Trophoblast cell (in vitro differentiated cells and primary cell): ENCODE measurements around the gene KDM4C. TPM values are rescaled to one million over a fixed set of nuclear protein-coding genes. Genes with fewer than 3 reads are reported as not detected.

Experiments used
- DNase-seq, 2 donors: peaks; one replicate each; pipeline ENCODE4 v3.0.0-alpha.2; 2016
- H2AFZ ChIP-seq: 2 replicates; pipeline ENCODE4 v1.6.1; 2013; ENCODE audit warnings: low read length, moderate library complexity, mild to moderate bottlenecking; ENCODE audit not compliant: insufficient read depth, poor library complexity
- H2AK5ac ChIP-seq: 2 replicates; pipeline ENCODE4 v1.6.1; 2013; ENCODE audit warnings: mild to moderate bottlenecking, low read length
- H2BK120ac ChIP-seq: 2 replicates; pipeline ENCODE4 v1.6.1; 2013; ENCODE audit warnings: low read length, mild to moderate bottlenecking, moderate library complexity; ENCODE audit not compliant: insufficient read depth, poor library complexity
- H2BK12ac ChIP-seq: 2 replicates; pipeline ENCODE4 v1.6.1; 2013; ENCODE audit warnings: mild to moderate bottlenecking, low read length, moderate library complexity
- H2BK5ac ChIP-seq: 2 replicates; pipeline ENCODE4 v1.6.1; 2013; ENCODE audit warnings: low read length, low read depth, moderate library complexity, mild to moderate bottlenecking; ENCODE audit not compliant: poor library complexity
- H3K14ac ChIP-seq: 2 replicates; pipeline ENCODE4 v1.6.1; 2013; ENCODE audit warnings: mild to moderate bottlenecking, low read length
- H3K18ac ChIP-seq: 2 replicates; pipeline ENCODE4 v1.6.1; 2013; ENCODE audit warnings: mild to moderate bottlenecking, low read length
- H3K23ac ChIP-seq: 2 replicates; pipeline ENCODE4 v1.6.1; 2013; ENCODE audit warnings: low read length
- H3K27ac ChIP-seq: 2 replicates; pipeline ENCODE4 v1.5.1; 2013; ENCODE audit warnings: low read depth, mild to moderate bottlenecking, inconsistent platforms, low read length, moderate library complexity
- H3K27me3 ChIP-seq: 2 replicates; pipeline ENCODE4 v1.6.1; 2013; ENCODE audit warnings: inconsistent platforms, mild to moderate bottlenecking, low read length, moderate library complexity; ENCODE audit not compliant: insufficient read depth
- H3K36me3 ChIP-seq, 2 experiments: 1 replicate in 1 of 2; 2 replicates in 1 of 2; pipeline ENCODE4 v1.6.1; 2013; ENCODE audit warnings: low read length in 2 of 2, mild to moderate bottlenecking in 2 of 2, moderate library complexity in 1 of 2; ENCODE audit not compliant: insufficient read depth in 2 of 2, control insufficient read depth in 1 of 2
- H3K4ac ChIP-seq: 2 replicates; pipeline ENCODE4 v1.6.1; 2013; ENCODE audit warnings: low read depth, mild to moderate bottlenecking, low read length, moderate library complexity
- H3K4me1 ChIP-seq, 2 experiments: 1 replicate in 1 of 2; 2 replicates in 1 of 2; pipeline ENCODE4 v1.6.1; 2013; ENCODE audit warnings: low read length in 2 of 2, mild to moderate bottlenecking in 2 of 2, moderate library complexity in 1 of 2; ENCODE audit not compliant: insufficient read depth in 2 of 2, control insufficient read depth in 1 of 2
- H3K4me2 ChIP-seq: 2 replicates; pipeline ENCODE4 v1.6.1; 2013; ENCODE audit warnings: inconsistent platforms, mild to moderate bottlenecking, low read length, moderate library complexity
- H3K4me3 ChIP-seq: 2 replicates; pipeline ENCODE4 v1.5.1; 2013; ENCODE audit warnings: mild to moderate bottlenecking, low read depth, low read length, inconsistent platforms
- H3K79me1 ChIP-seq: one replicate; pipeline ENCODE4 v1.6.1; 2013; ENCODE audit warnings: low read length
- H3K79me2 ChIP-seq: 2 replicates; pipeline ENCODE4 v1.6.1; 2013; ENCODE audit warnings: low read length, mild to moderate bottlenecking; ENCODE audit not compliant: control insufficient read depth, insufficient read depth, poor library complexity
- H3K9ac ChIP-seq: 2 replicates; pipeline ENCODE4 v1.6.1; 2013; ENCODE audit warnings: mild to moderate bottlenecking, low read length
- H3K9me3 ChIP-seq: 2 replicates; pipeline ENCODE4 v1.6.1; 2013; ENCODE audit warnings: low read depth, mild to moderate bottlenecking, control low read depth, inconsistent platforms, low read length; ENCODE audit not compliant: insufficient read depth
- H4K12ac ChIP-seq: 2 replicates; pipeline ENCODE4 v1.6.1; 2013; ENCODE audit warnings: low read depth, mild to moderate bottlenecking, low read length, moderate library complexity
- H4K8ac ChIP-seq: 2 replicates; pipeline ENCODE4 v1.6.1; 2013; ENCODE audit warnings: low read depth, mild to moderate bottlenecking, low read length, moderate library complexity
- H4K91ac ChIP-seq: one replicate; pipeline ENCODE4 v1.6.1; 2013; ENCODE audit warnings: low read depth, mild to moderate bottlenecking, low read length, moderate library complexity
- WGBS: extraction: QIAGEN DNeasy Blood & Tissue Kit; methylation state at CpG from one replicate; pipeline ENCODE4 v1.1.7; 2013; ENCODE audit warnings: missing lambda C conversion rate; ENCODE audit not compliant: insufficient read length, insufficient coverage; ENCODE audit errors: extremely low coverage; 5-methylcytosine and 5-hydroxymethylcytosine counted together
- polyA plus RNA-seq: library from polyadenylated mRNA; stranded (reverse); fragments of 200-250 nt; gene quantifications from 2 replicates; pipeline ENCODE4 v1.2.3, GENCODE V29; 2013

Gene KDM4C
- polyA plus RNA-seq: 5.9 and 6.3 TPM in 2 replicates

DNA sequence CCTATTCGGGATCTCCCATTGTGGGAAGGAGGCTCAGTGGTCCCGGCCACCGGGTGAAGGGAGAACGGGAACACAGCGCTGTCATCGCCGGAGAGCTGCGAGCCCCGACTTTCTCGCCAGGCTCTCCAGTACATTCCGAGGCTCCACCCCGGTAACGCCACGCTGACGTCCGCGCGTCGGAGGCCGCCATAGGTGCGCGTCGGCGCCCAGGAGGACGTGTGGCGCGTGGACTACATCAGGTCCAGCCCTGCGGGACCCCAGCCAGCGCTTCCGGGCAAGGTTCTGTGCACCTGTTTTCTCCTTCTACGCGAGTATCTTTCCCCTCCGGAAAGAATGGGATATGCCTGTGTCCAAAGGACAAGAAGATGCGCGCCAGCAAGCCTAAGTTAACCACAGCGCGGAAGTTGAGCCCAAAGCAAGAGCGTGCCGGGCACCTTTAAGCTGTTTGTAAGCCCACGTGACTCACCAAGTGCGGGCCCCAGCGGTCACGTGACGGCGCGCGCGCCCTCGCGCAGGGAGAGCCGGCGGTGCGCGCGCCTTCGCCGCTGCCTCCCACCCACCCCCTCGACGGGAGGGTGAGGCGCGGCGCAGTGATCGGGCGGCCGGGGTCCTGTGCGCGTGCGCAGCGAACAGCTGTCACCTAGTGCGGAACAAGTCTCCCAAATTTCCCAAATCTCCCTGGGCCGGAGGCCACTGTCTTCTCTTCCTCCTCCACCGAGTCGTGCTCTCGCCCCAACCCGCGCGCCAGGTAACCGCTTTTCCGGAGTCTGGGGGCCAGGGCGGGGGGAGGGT is at the start of gene KDM4C:
KDM4C (plus strand) TSS at position 518 of the 792 bp plus-strand sequence. CDS start 35,016 bp downstream, outside the sequence.
- H3K9me3 ChIP-seq: peaks cover 1% of the 10 kb centered on the region
- H3K14ac ChIP-seq: peak within 1 kb of the TSS; percentile 49
- H3K27me3 ChIP-seq: no peaks in the 10 kb centered on the region
- no peaks in the 10 kb centered on the region for H3K4me1 ChIP-seq
- H3K36me3 ChIP-seq: no peaks in the 10 kb centered on the region
- peak within 1 kb of the TSS; percentile 72 for H3K27ac ChIP-seq
- H2BK120ac ChIP-seq: peak within 1 kb of the TSS; percentile 81
- H3K23ac ChIP-seq: no peak within 1 kb of the TSS
- H2AFZ ChIP-seq: peak within 1 kb of the TSS; percentile 88
- H3K4ac ChIP-seq: peak within 1 kb of the TSS; percentile 60
- peak within 1 kb of the TSS; percentile 69 for H4K91ac ChIP-seq
- no CpG with 5 or more reads among the region's 80 CpGs for WGBS
- H3K9ac ChIP-seq: peak within 1 kb of the TSS; percentile 62
- peak within 1 kb of the TSS; percentile 7 for H2BK12ac ChIP-seq
- DNase-seq: peak; percentile 97 to 98
- peak within 1 kb of the TSS; percentile 92 for H3K4me3 ChIP-seq
- H4K12ac ChIP-seq: peak within 1 kb of the TSS; percentile 88
- no peak within 1 kb of the TSS for H2AK5ac ChIP-seq
- H3K79me1 ChIP-seq: peaks cover 11% of the 10 kb centered on the region
- H3K79me2 ChIP-seq: peaks cover 3% of the 10 kb centered on the region
- H4K8ac ChIP-seq: peak within 1 kb of the TSS; percentile 95
- H3K4me2 ChIP-seq: peak within 1 kb of the TSS; percentile 90
- H3K18ac ChIP-seq: peak within 1 kb of the TSS; percentile 83
- peak within 1 kb of the TSS; percentile 73 for H2BK5ac ChIP-seq

DNA sequence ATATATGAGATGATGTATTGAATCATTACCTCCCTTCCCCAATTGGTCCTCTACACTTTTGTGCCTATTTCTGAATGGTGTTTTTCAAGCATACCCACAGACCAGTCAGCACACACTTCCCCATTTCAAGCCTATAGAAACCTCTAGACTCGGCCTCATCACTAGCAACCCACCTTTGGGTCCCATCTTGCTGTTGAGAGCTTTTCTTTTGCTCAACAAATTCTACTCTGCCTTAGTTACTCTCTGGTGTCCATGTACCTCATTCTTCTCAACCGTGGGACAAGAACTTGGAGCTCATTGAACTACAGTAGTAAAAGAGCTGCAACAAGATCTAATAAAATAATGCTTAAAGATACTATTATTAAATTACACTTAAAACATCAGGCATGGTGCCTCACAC is 49.0 kb upstream of the KDM4C start:
- no peaks in the 10 kb centered on the region for H3K9me3 ChIP-seq
- no peak overlapping the region for H2BK12ac ChIP-seq
- H3K4me3 ChIP-seq: no peak overlapping the region
- H3K14ac ChIP-seq: no peak overlapping the region
- H3K79me2 ChIP-seq: peaks cover 4% of the 10 kb centered on the region
- WGBS: no CpG with 5 or more reads among the region's 2 CpGs
- no peak overlapping the region for H2AK5ac ChIP-seq
- no peak overlapping the region for H3K4ac ChIP-seq
- H3K27me3 ChIP-seq: no peaks in the 10 kb centered on the region
- H3K4me2 ChIP-seq: no peak overlapping the region
- no peak overlapping the region for H4K91ac ChIP-seq
- no peak for DNase-seq
- no peak overlapping the region for H3K27ac ChIP-seq
- no peak overlapping the region for H4K8ac ChIP-seq
- no peak overlapping the region for H2BK5ac ChIP-seq
- H3K9ac ChIP-seq: no peak overlapping the region
- no peaks in the 10 kb centered on the region for H3K36me3 ChIP-seq
- H2BK120ac ChIP-seq: no peak overlapping the region
- no peak overlapping the region for H3K18ac ChIP-seq
- H2AFZ ChIP-seq: no peak overlapping the region
- H4K12ac ChIP-seq: no peak overlapping the region
- peaks cover 8% of the 10 kb centered on the region for H3K79me1 ChIP-seq
- H3K23ac ChIP-seq: no peak overlapping the region
- H3K4me1 ChIP-seq: peaks cover 3 to 7% of the 10 kb centered on the region in 2 experiments

DNA sequence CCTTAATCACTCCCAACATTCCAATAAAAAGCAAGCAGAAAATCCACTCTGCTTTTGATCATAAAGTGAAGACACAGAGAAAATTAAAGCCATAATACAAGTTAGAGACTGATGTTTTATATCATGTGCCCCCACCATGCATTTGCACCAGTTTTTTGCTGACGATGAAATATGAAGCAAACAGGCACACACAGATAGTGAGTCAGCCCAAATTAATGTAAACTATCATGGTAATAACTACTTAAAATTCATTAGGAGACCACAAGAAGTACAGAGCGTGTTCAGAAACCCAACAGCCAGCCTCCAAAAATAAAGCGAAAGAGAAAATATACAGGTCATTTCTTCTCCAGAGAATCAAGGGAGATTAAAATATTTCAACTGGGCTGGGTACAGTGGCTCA is 46.4 kb upstream of the KDM4C start:
- Histone ChIP-seq H3K79me2 (no peaks in the 10 kb centered on the region), H3K27ac (no peak overlapping the region), H4K91ac (no peak overlapping the region), H3K9ac (no peak overlapping the region), H2BK12ac (no peak overlapping the region), H2BK5ac (no peak overlapping the region), H4K8ac (no peak overlapping the region), H3K4me1 (no peaks in the 10 kb centered on the region), H2AK5ac (no peak overlapping the region), H3K4me2 (no peak overlapping the region), H3K27me3 (no peaks in the 10 kb centered on the region), H2AFZ (no peak overlapping the region), H3K18ac (no peak overlapping the region), H3K79me1 (no peaks in the 10 kb centered on the region), H3K9me3 (peaks cover 2% of the 10 kb centered on the region), H4K12ac (no peak overlapping the region), H3K4ac (no peak overlapping the region), H2BK120ac (no peak overlapping the region), H3K4me3 (no peak overlapping the region), H3K36me3 (no peaks in the 10 kb centered on the region), H3K14ac (no peak overlapping the region), H3K23ac (no peak overlapping the region)
- no peak for DNase-seq
- no CpG with 5 or more reads among the region's 3 CpGs for WGBS

DNA sequence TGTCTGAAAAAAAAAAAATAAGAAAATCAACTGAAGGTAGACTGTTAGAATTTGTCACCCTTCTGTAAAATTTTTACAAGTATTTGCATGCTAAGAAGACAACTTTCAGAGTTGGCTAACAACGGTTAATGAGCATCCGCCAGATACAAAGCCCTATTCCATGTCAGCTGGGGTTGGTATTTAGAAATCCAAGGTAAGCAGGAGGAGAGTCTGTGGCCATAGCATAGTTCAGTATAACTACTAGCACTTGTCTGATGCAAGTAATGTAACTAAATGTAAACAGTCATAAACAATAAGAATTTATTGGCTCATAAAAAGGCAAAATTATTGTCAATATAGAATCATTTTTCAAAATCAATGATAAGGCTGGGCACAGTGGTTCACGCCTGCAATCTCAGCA is 45.7 kb upstream of the KDM4C start:
- Histone ChIP-seq H3K9ac (no peak overlapping the region), H4K12ac (no peak overlapping the region), H3K9me3 (peaks cover 2% of the 10 kb centered on the region), H2AFZ (no peak overlapping the region), H3K4ac (no peak overlapping the region), H3K14ac (no peak overlapping the region), H2AK5ac (no peak overlapping the region), H2BK12ac (no peak overlapping the region), H3K18ac (no peak overlapping the region), H3K27me3 (no peaks in the 10 kb centered on the region), H3K79me2 (no peaks in the 10 kb centered on the region), H3K27ac (no peak overlapping the region), H3K79me1 (no peaks in the 10 kb centered on the region), H2BK120ac (no peak overlapping the region), H3K4me2 (no peak overlapping the region), H4K8ac (no peak overlapping the region), H4K91ac (no peak overlapping the region), H3K4me1 (no peaks in the 10 kb centered on the region), H2BK5ac (no peak overlapping the region), H3K4me3 (no peak overlapping the region), H3K36me3 (no peaks in the 10 kb centered on the region), H3K23ac (no peak overlapping the region)
- WGBS: no CpG with 5 or more reads among the region's 3 CpGs
- no peak for DNase-seq
